Gastrocnemius medialis (tissue), 4 donors: Measurements from ENCODE around the gene HDAC10. TPM values are rescaled to one million over a fixed set of nuclear protein-coding genes. Genes with fewer than 3 reads are reported as not detected.

Experiments
- ATAC-seq, 2 donors: fragments of 150-250 bp; one replicate each; pipeline ENCODE4 v1.9.1; 2016
- DNase-seq, 2 donors: peaks; one replicate each; pipeline ENCODE4 v3.0.0-alpha.2; 2019
- H3K27ac ChIP-seq, 4 donors: fragments of 200-600 bp; sonication (generic); 1 replicate in 1 of 4; 2 replicates in 3 of 4; pipeline ENCODE4 v1.5.1; 2016 to 2018; ENCODE audit warnings: mild to moderate bottlenecking in 2 of 4, moderate library complexity in 1 of 4
- H3K27me3 ChIP-seq, 3 donors: fragments of 200-600 bp; sonication (generic) in 2 of 3; 1 replicate in 1 of 3; 2 replicates in 2 of 3; pipeline versions ENCODE4 v1.5.1 to v1.6.0; 2016 to 2019; ENCODE audit warnings: mild to moderate bottlenecking in 1 of 3, moderate library complexity in 1 of 3
- H3K36me3 ChIP-seq, 2 donors: fragments of 200-600 bp; sonication (generic) in 1 of 2; one replicate each; pipeline ENCODE4 v1.5.1; 2017 to 2018
- H3K4me1 ChIP-seq, 2 donors: fragments of 200-600 bp; sonication (generic) in 1 of 2; one replicate each; pipeline ENCODE4 v1.5.1; 2016 to 2017; ENCODE audit warnings: mild to moderate bottlenecking in 2 of 2
- H3K4me3 ChIP-seq, 4 donors: fragments of 200-600 bp; sonication (generic) in 3 of 4; 1 replicate in 1 of 4; 2 replicates in 3 of 4; pipeline ENCODE4 v1.5.1; 2016 to 2019; ENCODE audit warnings: mild to moderate bottlenecking in 2 of 4
- H3K9me3 ChIP-seq, 3 donors: fragments of 200-600 bp; sonication (generic) in 2 of 3; 1 replicate in 1 of 3; 2 replicates in 2 of 3; pipeline ENCODE4 v1.5.1; 2016 to 2019
- POLR2A ChIP-seq, 2 donors: fragments of 450-650 bp; IDR thresholded peaks; one replicate each; pipeline ENCODE4 v1.6.1; 2017; ENCODE audit warnings: antibody characterized with exemption in 2 of 2, mild to moderate bottlenecking in 2 of 2, moderate library complexity in 2 of 2
- in situ Hi-C, 4 donors: fragments of 200-750 bp; cut with MboI; loops; one replicate each; pipeline versions ENCODE4 v1.15.0 to v1.8.0; 2017; ENCODE audit warnings: low sequenced_read_pairs in 4 of 4
- intact Hi-C: fragments of 100-400 bp; cut with DNase I; formaldehyde crosslinking; loops from one replicate; pipeline ENCODE4 v1.15.1; 2023; ENCODE audit warnings: low total_unique reads
- total RNA-seq, 4 donors: library from RNA; depleted of rRNA; stranded (reverse); fragments of >200 nt; gene quantifications; one replicate each; pipeline versions ENCODE4 v1.1.0 to v1.2.3, GENCODE V29; 2016
- TF ChIP-seq, protein P1 (sequence below), 5 experiments: fragments of 450-650 bp in 3 of 5; fragments of 200-600 bp in 2 of 5; sonication (generic) in 2 of 5; IDR thresholded peaks in 4 of 5; conservative IDR thresholded peaks in 1 of 5; 1 replicate in 4 of 5; 2 replicates in 1 of 5; pipeline ENCODE4 v1.5.1; 2016 to 2019; ENCODE audit warnings: antibody characterized with exemption in 5 of 5, mild to moderate bottlenecking in 3 of 5, moderate library complexity in 3 of 5

HDAC10 gene
- total RNA-seq, 4 donors from 2014 or later = 4.1 to 24.9 (median 8.6) TPM

DNA sequence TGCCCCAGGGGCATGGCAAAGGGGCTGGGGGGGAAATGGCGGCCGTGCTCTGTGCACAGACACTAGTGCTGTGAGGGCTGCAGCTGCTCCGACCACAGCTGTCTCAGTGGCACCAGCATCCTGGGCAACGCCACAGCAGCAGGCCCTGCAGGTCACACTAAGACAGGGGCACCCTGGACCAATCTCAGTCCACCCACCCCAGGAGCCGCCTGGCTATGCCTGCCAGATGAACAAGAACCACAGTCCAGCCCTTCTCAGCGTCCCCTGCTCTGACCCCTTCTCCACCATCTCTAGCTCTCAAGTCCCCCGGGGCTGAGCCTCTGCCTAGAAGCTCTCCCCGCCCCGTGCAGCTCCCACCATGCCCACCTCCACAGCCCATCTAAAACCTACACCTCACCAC lies 22.7 kb downstream of the HDAC10 start:
- intact Hi-C loops (no loop called here), in situ Hi-C loops (no loop called here)
- Histone ChIP-seq H3K36me3 (peaks cover 0 to 49% of the 10 kb centered on the region in 2 donors), H3K27me3 (no peaks in the 10 kb centered on the region), H3K4me1 (no peaks in the 10 kb centered on the region), H3K4me3 (no peak overlapping the region), H3K27ac (no peak overlapping the region), H3K9me3 (no peaks in the 10 kb centered on the region)
- ATAC-seq = no peak
- no peak for TF ChIP-seq POLR2A (IDR thresholded peaks at IDR 0.05)
- TF ChIP-seq, protein P1, sequence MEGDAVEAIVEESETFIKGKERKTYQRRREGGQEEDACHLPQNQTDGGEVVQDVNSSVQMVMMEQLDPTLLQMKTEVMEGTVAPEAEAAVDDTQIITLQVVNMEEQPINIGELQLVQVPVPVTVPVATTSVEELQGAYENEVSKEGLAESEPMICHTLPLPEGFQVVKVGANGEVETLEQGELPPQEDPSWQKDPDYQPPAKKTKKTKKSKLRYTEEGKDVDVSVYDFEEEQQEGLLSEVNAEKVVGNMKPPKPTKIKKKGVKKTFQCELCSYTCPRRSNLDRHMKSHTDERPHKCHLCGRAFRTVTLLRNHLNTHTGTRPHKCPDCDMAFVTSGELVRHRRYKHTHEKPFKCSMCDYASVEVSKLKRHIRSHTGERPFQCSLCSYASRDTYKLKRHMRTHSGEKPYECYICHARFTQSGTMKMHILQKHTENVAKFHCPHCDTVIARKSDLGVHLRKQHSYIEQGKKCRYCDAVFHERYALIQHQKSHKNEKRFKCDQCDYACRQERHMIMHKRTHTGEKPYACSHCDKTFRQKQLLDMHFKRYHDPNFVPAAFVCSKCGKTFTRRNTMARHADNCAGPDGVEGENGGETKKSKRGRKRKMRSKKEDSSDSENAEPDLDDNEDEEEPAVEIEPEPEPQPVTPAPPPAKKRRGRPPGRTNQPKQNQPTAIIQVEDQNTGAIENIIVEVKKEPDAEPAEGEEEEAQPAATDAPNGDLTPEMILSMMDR (IDR thresholded peaks at IDR 0.05 in 4 of 5, conservative IDR thresholded peaks at IDR 0.05 in 1 of 5) = no peak
- DNase-seq = no peak

DNA sequence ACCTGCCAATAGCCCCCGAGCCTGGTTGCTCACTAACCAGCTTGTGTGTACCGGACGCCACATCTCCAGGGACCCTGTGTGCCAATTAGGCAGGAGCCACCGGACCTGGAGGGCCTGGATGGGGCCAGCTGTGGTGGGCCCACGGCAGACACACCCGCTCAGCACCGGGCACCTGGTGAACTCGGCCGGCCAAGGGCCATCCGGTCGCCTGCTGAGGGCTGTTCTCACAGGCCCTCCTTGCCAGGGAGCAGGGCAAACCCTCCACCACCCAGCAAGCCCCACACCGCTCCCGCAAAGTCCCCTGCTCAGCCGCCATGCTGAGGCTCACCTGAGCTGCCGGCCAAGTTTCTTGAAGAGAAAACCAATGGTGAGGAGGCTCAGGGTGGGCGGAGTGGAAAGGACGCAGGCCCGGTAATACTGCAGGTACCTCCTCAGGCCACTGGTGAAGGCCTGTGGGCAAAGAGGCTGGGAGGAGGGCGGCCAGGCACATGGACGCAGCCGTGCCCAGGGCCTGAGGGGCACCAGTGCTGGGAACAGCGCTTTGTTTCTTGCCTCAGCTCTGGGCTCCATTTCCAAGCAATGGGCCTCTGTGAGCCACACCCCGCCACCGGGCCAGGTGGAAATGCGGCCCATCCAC lies 23.4 kb downstream of the HDAC10 start:
- H3K4me1 ChIP-seq = no peaks in the 10 kb centered on the region
- intact Hi-C loops = no loop called here
- no peak for ATAC-seq
- in situ Hi-C loops = no loop called here
- no peaks in the 10 kb centered on the region for H3K27me3 ChIP-seq
- H3K36me3 ChIP-seq = peaks cover 0 to 55% of the 10 kb centered on the region in 2 donors
- no peak for DNase-seq
- H3K4me3 ChIP-seq = no peak overlapping the region
- no peaks in the 10 kb centered on the region for H3K9me3 ChIP-seq
- no peak for TF ChIP-seq POLR2A (IDR thresholded peaks at IDR 0.05)
- TF ChIP-seq, protein P1 (IDR thresholded peaks at IDR 0.05 in 4 of 5, conservative IDR thresholded peaks at IDR 0.05 in 1 of 5) = no peak
- no peak overlapping the region for H3K27ac ChIP-seq

DNA sequence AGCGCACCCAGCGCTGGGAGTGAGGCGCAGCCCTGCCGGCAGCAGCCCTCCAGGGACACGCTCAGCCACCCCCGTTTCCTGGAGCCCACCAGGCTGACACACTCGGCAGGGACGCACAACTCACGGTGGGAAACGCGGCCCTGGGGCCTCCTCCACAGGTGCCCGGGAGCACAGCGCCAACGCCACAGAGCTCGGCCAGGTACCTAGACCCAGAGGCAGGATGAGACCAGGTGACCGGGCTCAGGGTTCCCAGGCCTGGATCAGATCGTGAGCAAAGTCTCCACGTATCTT lies 24.2 kb downstream of the HDAC10 start:
- H3K36me3 ChIP-seq = peaks cover 0 to 64% of the 10 kb centered on the region in 2 donors
- H3K27ac ChIP-seq = no peak overlapping the region
- ATAC-seq = no peak
- no peaks in the 10 kb centered on the region for H3K4me1 ChIP-seq
- H3K4me3 ChIP-seq = no peak overlapping the region
- no peaks in the 10 kb centered on the region for H3K9me3 ChIP-seq
- intact Hi-C loops (no loop called here), in situ Hi-C loops (no loop called here)
- no peak for DNase-seq
- no peak for TF ChIP-seq POLR2A (IDR thresholded peaks at IDR 0.05)
- TF ChIP-seq, protein P1 (IDR thresholded peaks at IDR 0.05 in 4 of 5, conservative IDR thresholded peaks at IDR 0.05 in 1 of 5) = no peak
- H3K27me3 ChIP-seq = no peaks in the 10 kb centered on the region

DNA sequence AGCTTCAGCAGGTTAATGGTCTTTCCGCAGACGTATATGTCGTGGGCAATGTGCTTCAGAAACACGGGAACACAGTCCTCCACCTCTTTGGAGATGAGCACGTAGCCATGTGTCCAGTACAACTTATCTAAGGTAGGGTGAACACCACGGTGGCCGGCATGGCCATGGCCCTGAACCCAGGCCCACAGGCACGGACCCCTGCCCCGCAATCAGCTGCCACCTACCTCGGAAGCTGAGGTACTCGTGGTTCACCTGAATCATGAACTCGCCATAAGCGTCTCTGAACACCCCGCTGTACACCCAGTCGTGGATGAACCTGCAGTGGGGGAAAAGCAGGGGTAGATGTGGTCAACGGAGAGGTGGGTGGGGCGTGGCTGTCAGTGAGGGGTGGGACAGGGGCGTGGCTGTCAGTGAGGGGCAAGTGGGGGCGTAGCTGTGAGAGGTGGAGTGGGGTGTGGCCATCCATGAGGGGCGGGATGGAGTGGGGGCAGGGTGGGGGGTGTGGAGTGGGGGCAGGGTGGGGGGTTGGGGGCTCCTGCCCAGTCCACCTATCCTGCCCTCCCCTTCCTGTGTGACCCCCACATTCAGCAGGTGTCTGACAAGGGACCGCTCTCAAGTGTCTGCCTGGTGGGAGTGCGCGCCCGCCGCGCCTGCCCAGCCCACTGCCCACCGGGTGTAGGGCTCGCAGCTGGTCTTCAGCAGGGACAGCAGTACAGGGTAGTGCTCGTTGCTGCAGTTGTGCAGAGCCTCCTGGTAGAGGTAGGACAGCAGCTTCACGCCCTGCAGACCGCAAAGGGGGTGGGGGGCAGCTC lies 24.8 kb downstream of the HDAC10 start:
- no peak for DNase-seq
- Histone ChIP-seq H3K4me3 (no peak overlapping the region), H3K9me3 (no peaks in the 10 kb centered on the region), H3K27me3 (no peaks in the 10 kb centered on the region), H3K36me3 (peaks cover 0 to 70% of the 10 kb centered on the region in 2 donors), H3K4me1 (no peaks in the 10 kb centered on the region), H3K27ac (no peak overlapping the region)
- intact Hi-C loops (no loop called here), in situ Hi-C loops (no loop called here)
- no peak for ATAC-seq
- TF ChIP-seq, protein P1 (IDR thresholded peaks at IDR 0.05 in 4 of 5, conservative IDR thresholded peaks at IDR 0.05 in 1 of 5) = no peak
- no peak for TF ChIP-seq POLR2A (IDR thresholded peaks at IDR 0.05)
